Ishikawa (cell line): ENCODE measurements around the gene EMX1.

Source experiments
- CEBPB ChIP-seq: IDR thresholded peaks from 2 replicates; pipeline ENCODE4 v1.6.1; 2012
- CREB1 ChIP-seq: IDR thresholded peaks from 2 replicates; pipeline ENCODE4 v1.6.1; 2012; ENCODE audit warnings: low read depth
- EGR1 ChIP-seq: IDR thresholded peaks from 2 replicates; pipeline ENCODE4 v1.6.1; 2012
- EP300 ChIP-seq: IDR thresholded peaks from 2 replicates; pipeline ENCODE4 v1.6.1; 2012; ENCODE audit warnings: borderline replicate concordance
- FOXM1 ChIP-seq: IDR thresholded peaks from 2 replicates; pipeline ENCODE4 v1.6.1; 2012; ENCODE audit warnings: low read depth, borderline replicate concordance
- MAX ChIP-seq: IDR thresholded peaks from 2 replicates; pipeline ENCODE4 v1.6.1; 2012
- NFIC ChIP-seq: IDR thresholded peaks from 2 replicates; pipeline ENCODE4 v1.6.1; 2012
- RAD21 ChIP-seq: IDR thresholded peaks from 2 replicates; pipeline ENCODE4 v1.6.1; 2012; ENCODE audit warnings: low read depth
- REST ChIP-seq: IDR thresholded peaks from 2 replicates; pipeline ENCODE4 v1.6.1; 2012; ENCODE audit warnings: low read depth, mild to moderate bottlenecking
- TAF1 ChIP-seq: IDR thresholded peaks from 2 replicates; pipeline ENCODE4 v1.6.1; 2012; ENCODE audit warnings: low read depth, mild to moderate bottlenecking
- TCF12 ChIP-seq: IDR thresholded peaks from 2 replicates; pipeline ENCODE4 v1.6.1; 2012; ENCODE audit warnings: low read depth
- TEAD4 ChIP-seq: IDR thresholded peaks from 2 replicates; pipeline ENCODE4 v1.6.1; 2012
- USF1 ChIP-seq: IDR thresholded peaks from 2 replicates; pipeline ENCODE4 v1.6.1; 2012
- YY1 ChIP-seq: IDR thresholded peaks from 2 replicates; pipeline ENCODE4 v1.6.1; 2012; ENCODE audit warnings: low read depth
- ZBTB7A ChIP-seq: IDR thresholded peaks from 2 replicates; pipeline ENCODE4 v1.6.1; 2012; ENCODE audit warnings: low read depth

The EMX1 gene

GRCh38 chr2:72943540-72944395 lies 26.4 kb downstream of the EMX1 start:
- no peak for TF ChIP-seq TAF1
- TF ChIP-seq EGR1, result no peak
- TF ChIP-seq REST, result no peak
- TF ChIP-seq EP300, result no peak
- TF ChIP-seq TEAD4, result no peak
- no peak for TF ChIP-seq ZBTB7A
- no peak for TF ChIP-seq USF1
- no peak for TF ChIP-seq CEBPB
- TF ChIP-seq CREB1, result no peak
- no peak for TF ChIP-seq TCF12
- no peak for TF ChIP-seq NFIC
- no peak for TF ChIP-seq MAX
- TF ChIP-seq FOXM1, result no peak
- TF ChIP-seq RAD21, result no peak
- TF ChIP-seq YY1, result no peak

- TF ChIP-seq CEBPB (no peak), USF1 (no peak), TEAD4 (no peak), FOXM1 (no peak), EGR1 (no peak), TCF12 (no peak), NFIC (no peak)
Measured at GRCh38 chr2:72944804-72945449, 27.6 kb downstream of the EMX1 start.

GRCh38 chr2:72945450-72946019 lies 28.2 kb downstream of the EMX1 start:
- TF ChIP-seq TCF12 (no peak), TAF1 (no peak), FOXM1 (no peak), CREB1 (no peak), NFIC (no peak), USF1 (no peak), EP300 (no peak), ZBTB7A (no peak), RAD21 (no peak), EGR1 (no peak)

- TF ChIP-seq USF1, result no peak
Measured at GRCh38 chr2:72946466-72946865, 29.1 kb downstream of the EMX1 start.

- TF ChIP-seq NFIC (no peak), TEAD4 (no peak), REST (no peak), EGR1 (no peak), EP300 (no peak), MAX (no peak), TCF12 (no peak), USF1 (no peak), FOXM1 (no peak), CREB1 (no peak)
Measured at GRCh38 chr2:72947952-72948830, 30.9 kb downstream of the EMX1 start.
